Regular cardiac myocyte (primary cell): Measurements from ENCODE around the gene ERCC4. TPM values are rescaled to one million over a fixed set of nuclear protein-coding genes. Genes with fewer than 3 reads are reported as not detected.

Experiments used
- total RNA-seq: library from RNA; depleted of rRNA; stranded (reverse); fragments of >200 nt; gene quantifications from 2 replicates; pipeline ENCODE4 v1.2.3, GENCODE V29; 2014

Gene ERCC4
- 7.6 and 8.4 TPM in 2 replicates for total RNA-seq

DNA sequence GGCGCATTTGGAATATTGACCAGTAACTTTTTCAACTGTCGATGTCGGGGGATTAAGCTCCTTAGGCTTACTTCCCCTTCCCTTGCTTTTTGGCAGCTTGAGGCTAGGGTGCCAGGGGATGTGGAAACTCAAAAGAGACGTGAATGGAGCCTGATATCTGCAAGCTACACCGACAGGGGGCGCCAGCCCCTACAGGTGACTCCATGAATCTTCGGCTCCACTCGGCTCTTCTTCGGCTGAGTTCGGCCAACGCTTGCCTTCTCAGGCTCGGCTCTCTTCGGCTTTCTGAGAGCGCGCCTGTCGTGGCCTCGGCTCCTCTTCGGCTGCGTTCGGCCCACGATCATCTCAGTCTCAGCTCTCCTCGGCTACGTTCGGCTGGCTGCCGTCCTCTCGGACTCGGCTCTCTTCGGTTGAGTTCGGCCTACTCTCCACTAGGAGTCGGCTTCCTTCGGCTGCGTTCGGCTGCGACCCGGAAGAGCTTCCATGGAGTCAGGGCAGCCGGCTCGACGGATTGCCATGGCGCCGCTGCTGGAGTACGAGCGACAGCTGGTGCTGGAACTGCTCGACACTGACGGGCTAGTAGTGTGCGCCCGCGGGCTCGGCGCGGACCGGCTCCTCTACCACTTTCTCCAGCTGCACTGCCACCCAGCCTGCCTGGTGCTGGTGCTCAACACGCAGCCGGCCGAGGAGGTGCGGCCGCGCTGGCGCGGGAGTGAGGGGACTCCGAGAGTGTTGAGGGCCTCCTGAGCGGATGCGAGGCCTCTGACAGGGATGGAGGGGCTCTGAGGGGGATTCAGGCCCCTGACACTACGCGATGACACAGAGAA is at the start of gene ERCC4:
Gene ERCC4, plus strand, starts transcription at position 472 of the 827 bp plus-strand sequence. Its CDS starts 12 bp downstream, at position 484.

Other genes starting within 250 kb of the ERCC4 start
- 4.2 and 5.9 TPM in 2 replicates for gene MRTFB, start 151.2 kb downstream of the ERCC4 start, total RNA-seq